Endothelial cell of umbilical vein (primary cell): ENCODE measurements around the gene CCND3.

ENCODE experiments used
- GATA2 ChIP-seq: IDR thresholded peaks from 2 replicates; pipeline ENCODE4 v1.7.0; 2011; ENCODE audit warnings: low read depth, mild to moderate bottlenecking, moderate library complexity, mixed read lengths, low read length; ENCODE audit not compliant: insufficient read length, insufficient read depth
- POLR2A ChIP-seq: IDR thresholded peaks from 2 replicates; pipeline ENCODE4 v1.6.1; 2012; ENCODE audit warnings: low read depth, mild to moderate bottlenecking, control low read depth, low read length
- POLR2AphosphoS5 ChIP-seq: IDR thresholded peaks from 2 replicates; pipeline ENCODE4 v1.6.1; 2012; ENCODE audit warnings: low read depth, mild to moderate bottlenecking, control low read depth, low read length, moderate library complexity; ENCODE audit not compliant: insufficient read depth
- TF ChIP-seq, protein P1 (sequence below), 2 donors: IDR thresholded peaks; 1 replicate in 1 of 2; 2 replicates in 1 of 2; pipeline ENCODE4 v1.5.1; 2011; ENCODE audit warnings: low read length in 2 of 2, mild to moderate bottlenecking in 2 of 2, moderate library complexity in 2 of 2, control low read depth in 1 of 2, inconsistent platforms in 1 of 2, low read depth in 1 of 2; ENCODE audit not compliant: insufficient read depth in 1 of 2; ENCODE audit errors: extremely low read depth in 1 of 2

GRCh38 chr6:41939176-41939847 is 2.3 kb downstream of the CCND3 start:
- TF ChIP-seq, protein P1, sequence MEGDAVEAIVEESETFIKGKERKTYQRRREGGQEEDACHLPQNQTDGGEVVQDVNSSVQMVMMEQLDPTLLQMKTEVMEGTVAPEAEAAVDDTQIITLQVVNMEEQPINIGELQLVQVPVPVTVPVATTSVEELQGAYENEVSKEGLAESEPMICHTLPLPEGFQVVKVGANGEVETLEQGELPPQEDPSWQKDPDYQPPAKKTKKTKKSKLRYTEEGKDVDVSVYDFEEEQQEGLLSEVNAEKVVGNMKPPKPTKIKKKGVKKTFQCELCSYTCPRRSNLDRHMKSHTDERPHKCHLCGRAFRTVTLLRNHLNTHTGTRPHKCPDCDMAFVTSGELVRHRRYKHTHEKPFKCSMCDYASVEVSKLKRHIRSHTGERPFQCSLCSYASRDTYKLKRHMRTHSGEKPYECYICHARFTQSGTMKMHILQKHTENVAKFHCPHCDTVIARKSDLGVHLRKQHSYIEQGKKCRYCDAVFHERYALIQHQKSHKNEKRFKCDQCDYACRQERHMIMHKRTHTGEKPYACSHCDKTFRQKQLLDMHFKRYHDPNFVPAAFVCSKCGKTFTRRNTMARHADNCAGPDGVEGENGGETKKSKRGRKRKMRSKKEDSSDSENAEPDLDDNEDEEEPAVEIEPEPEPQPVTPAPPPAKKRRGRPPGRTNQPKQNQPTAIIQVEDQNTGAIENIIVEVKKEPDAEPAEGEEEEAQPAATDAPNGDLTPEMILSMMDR (IDR thresholded peaks at IDR 0.05; ENCODE audit: extremely low read depth in 1 of 2, insufficient read depth in 1 of 2, low read depth in 1 of 2, low read length in 2 of 2), result no peak
- TF ChIP-seq POLR2A (no peak), GATA2 (no peak), POLR2AphosphoS5 (no peak)
